ENCODE measurements around the gene VPS35.
A peak's percentile ranks its signal among the peaks of the same experiment; 100 is the strongest.
"Not testable (repeated sequence)": the region's sequence is repeated elsewhere in the genome, so short reads cannot be mapped to it uniquely, and the experiment has no call there.

Gene VPS35

GRCh38 chr16:46650254-46650623 lies 38.7 kb downstream of the VPS35 start:
- DNase-seq: no peak

- no peak for DNase-seq
Observed at GRCh38 chr16:46649588-46650253, 39.3 kb downstream of the VPS35 start.

GRCh38 chr16:46648656-46649055 lies 40.3 kb downstream of the VPS35 start:
- DNase-seq: no peak

- DNase-seq: no peak
Observed at GRCh38 chr16:46638947-46639925, 49.7 kb downstream of the VPS35 start.

- DNase-seq: no peak
Observed at GRCh38 chr16:46632778-46633733, 55.9 kb downstream of the VPS35 start.

- DNase-seq: no peak
Observed at GRCh38 chr16:46629331-46630219, 59.4 kb downstream of the VPS35 start.

GRCh38 chr16:46627746-46628145 lies 61.2 kb downstream of the VPS35 start:
- DNase-seq: no peak

- DNase-seq: not testable (repeated sequence)
Observed at GRCh38 chr16:46626681-46627080, 62.3 kb downstream of the VPS35 start.

- not testable (repeated sequence) for DNase-seq
Observed at GRCh38 chr16:46624862-46625261, 64.1 kb downstream of the VPS35 start.

GRCh38 chr16:46623707-46624106 lies 65.3 kb downstream of the VPS35 start:
- not testable (repeated sequence) for DNase-seq

GRCh38 chr16:46623246-46623645 lies 65.7 kb downstream of the VPS35 start:
- DNase-seq: not testable (repeated sequence)

GRCh38 chr16:46621934-46622676 lies 66.9 kb downstream of the VPS35 start:
- no peak for DNase-seq

GRCh38 chr16:46621006-46621933 lies 67.7 kb downstream of the VPS35 start, which contains the start of gene SHCBP1:
Gene SHCBP1 (minus strand): TSS chr16:46621379. CDS start chr16:46621359, 20 bp downstream.
- DNase-seq: peak; percentile 92

GRCh38 chr16:46620266-46621005 lies 68.5 kb downstream of the VPS35 start:
- DNase-seq: peak; percentile 35

- no peak for DNase-seq
Observed at GRCh38 chr16:46618516-46618915, 70.5 kb downstream of the VPS35 start.

GRCh38 chr16:46614006-46614405 lies 75.0 kb downstream of the VPS35 start:
- no peak for DNase-seq

GRCh38 chr16:46613352-46613751 lies 75.6 kb downstream of the VPS35 start:
- DNase-seq: no peak

GRCh38 chr16:46612121-46612520 lies 76.9 kb downstream of the VPS35 start:
- DNase-seq: peak; percentile 5

GRCh38 chr16:46607529-46607928 lies 81.4 kb downstream of the VPS35 start:
- DNase-seq: peak; percentile 30

Data from activated CD4-positive, alpha-beta T cell treated with anti-CD3 and anti-CD28 coated beads, Interleukin-2, Interleukin-6, amounts not matched to agents 100 ng/mL and 50 ng/mL, durations not matched to agents 16 hours and 8 hours (primary cell).